ENCODE results near the gene PSKH1. TPM values are rescaled to one million over a fixed set of nuclear protein-coding genes. Genes with fewer than 3 reads are reported as not detected.

PSKH1 gene
- total and polyA plus RNA-seq, 10 of the 15 experiments (the other 5 are each of a cell fraction or from before 2014, with no cell fraction given) = 0.63 to 20.4 (median 7.8) TPM

DNA sequence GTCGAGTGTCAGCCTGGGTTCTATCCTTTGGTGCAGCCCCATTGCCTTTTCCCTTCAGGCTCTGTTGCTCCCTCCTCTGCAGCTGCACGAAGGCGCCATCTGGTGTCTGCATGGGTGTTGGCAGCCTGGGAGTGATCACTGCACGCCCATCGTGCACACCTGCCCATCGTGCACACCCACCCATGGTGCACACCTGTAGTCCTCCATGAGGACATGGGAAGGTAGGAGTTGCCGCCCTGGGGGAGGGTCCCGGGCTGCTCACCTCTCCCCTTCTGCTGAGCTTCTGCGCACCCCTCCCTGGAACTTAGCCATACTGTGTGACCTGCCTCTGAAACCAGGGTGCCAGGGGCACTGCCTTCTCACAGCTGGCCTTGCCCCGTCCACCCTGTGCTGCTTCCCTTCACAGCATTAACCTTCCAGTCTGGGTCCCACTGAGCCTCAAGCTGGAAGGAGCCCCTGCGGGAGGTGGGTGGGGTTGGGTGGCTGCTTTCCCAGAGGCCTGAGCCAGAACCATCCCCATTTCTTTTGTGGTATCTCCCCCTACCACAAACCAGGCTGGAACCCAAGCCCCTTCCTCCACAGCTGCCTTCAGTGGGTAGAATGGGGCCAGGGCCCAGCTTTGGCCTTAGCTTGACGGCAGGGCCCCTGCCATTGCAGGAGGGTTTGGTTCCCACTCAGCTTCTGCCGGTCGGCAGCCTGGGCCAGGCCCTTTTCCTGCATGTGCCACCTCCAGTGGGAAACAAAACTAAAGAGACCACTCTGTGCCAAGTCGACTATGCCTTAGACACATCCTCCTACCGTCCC, 35.7 kb downstream of the PSKH1 start:
- no TSS peak for BruUV-seq (replicated peaks)
- Histone ChIP-seq H3K4me1 (ENCODE audit: control insufficient read depth, insufficient read depth, low read length) (no peaks in the 10 kb centered on the region; the same call in 1 of the 2 replicates), H3K27me3 (replicated peaks in 1 of 2; ENCODE audit: control insufficient read depth in 2 of 2, insufficient read depth in 2 of 2, low read length in 1 of 2) (no peaks in the 10 kb centered on the region), H2AFZ (ENCODE audit: control insufficient read depth, low read depth, low read length) (no peak overlapping the region), H3K27ac (ENCODE audit: control insufficient read depth, insufficient read depth) (no peak overlapping the region), H3K4me2 (ENCODE audit: control insufficient read depth, insufficient read depth) (no peak overlapping the region), H3K79me2 (ENCODE audit: control insufficient read depth, insufficient read depth, low read length) (no peaks in the 10 kb centered on the region), H3K36me3 (ENCODE audit: control insufficient read depth in 2 of 2, insufficient read depth in 2 of 2, low read length in 1 of 2) (peaks cover 8 to 26% of the 10 kb centered on the region in 2 experiments), H3K4me3 (no peak overlapping the region), H3K9ac (ENCODE audit: control insufficient read depth, insufficient read depth, low read length) (no peak overlapping the region), H4K20me1 (ENCODE audit: control insufficient read depth, insufficient read depth) (no peaks in the 10 kb centered on the region), H3K9me3 (replicated peaks; ENCODE audit: control insufficient read depth, insufficient read depth, low read length) (no peaks in the 10 kb centered on the region)
- ATAC-seq (peak; percentile 94), FAIRE-seq (peak; percentile 80), DNase-seq (ENCODE audit: low read depth, low spot score) (no peak)
- 33% methylated on average over 16 of the region's 16 CpGs for WGBS (ENCODE audit: insufficient coverage, insufficient replicate concordance, low lambda C conversion rate, missing lambda C conversion rate)
- ChIA-PET RAD21 (ENCODE audit: unreplicated experiment) (interaction anchor here (0.6 to 1.1 kb wide), 2 partner anchors 114 to 256 kb away, joined by 4 read pairs; no protein-coding TSS in a partner anchor), SMC1A (ENCODE audit: uncharacterized antibody, unreplicated experiment) (interaction anchor here (0.6 to 1.5 kb wide), 3 partner anchors 45 to 256 kb away, joined by 3 to 6 read pairs (median 3); partner anchors contain the start of gene NRN1L), CTCF (interaction anchor here (0.9 to 3.7 kb wide), 11 partner anchors 8 to 408 kb away, joined by 3 to 18 read pairs (median 5); partner anchors contain the start of genes NRN1L and PSMB10), POLR2A (no interaction called here)
- intact Hi-C loops (cut with micrococcal nuclease; ENCODE audit: unreplicated experiment) (loop anchor here (1.0 to 10.0 kb wide), 4 partner anchors 36 to 404 kb away; partner anchors contain the start of genes PSKH1 and RIPOR1), in situ Hi-C loops (cut with MboI) (loop anchor here (5.0 kb wide), 2 partner anchors 111 to 251 kb away; no protein-coding TSS in a partner anchor)
- TF ChIP-seq SMC3 (IDR thresholded peaks at IDR 0.05; ENCODE audit: borderline replicate concordance, low read length) (peak; percentile 89), HCFC1 (IDR thresholded peaks at IDR 0.05; ENCODE audit: low read length) (0 out of 2 replicates have a peak, but pooled peaks have one; percentile 24), ESRRA (IDR thresholded peaks at IDR 0.05; ENCODE audit: low read length) (no peak), HDGF (IDR thresholded peaks at IDR 0.05) (peak; percentile 87; the same call in 1 of the 2 replicates), NFYB (IDR thresholded peaks at IDR 0.05; ENCODE audit: insufficient read depth, low read depth, low read length) (no peak), LARP7 (IDR thresholded peaks at IDR 0.05) (peak; percentile 48; the same call in 1 of the 2 replicates), YY1 (IDR thresholded peaks at IDR 0.05; ENCODE audit: low read depth, low read length) (peak; percentile 57; the same call in 1 of the 2 replicates), IRF4 (IDR thresholded peaks at IDR 0.05; ENCODE audit: low read depth, low read length) (0 out of 2 replicates have a peak, but pooled peaks have one; percentile 13), NBN (IDR thresholded peaks at IDR 0.05) (peak; percentile 22; the same call in 1 of the 2 replicates), TCF3 (IDR thresholded peaks at IDR 0.05; ENCODE audit: borderline replicate concordance, insufficient read depth, low read depth, low read length) (0 out of 2 replicates have a peak, but pooled peaks have one; percentile 38), POLR2A (IDR thresholded peaks at IDR 0.05; ENCODE audit: low read depth, low read length) (peak; percentile 77), RAD21 (IDR thresholded peaks at IDR 0.05; ENCODE audit: insufficient read depth, low read depth, low read length) (peak; percentile 88)
- TF ChIP-seq, protein P1, sequence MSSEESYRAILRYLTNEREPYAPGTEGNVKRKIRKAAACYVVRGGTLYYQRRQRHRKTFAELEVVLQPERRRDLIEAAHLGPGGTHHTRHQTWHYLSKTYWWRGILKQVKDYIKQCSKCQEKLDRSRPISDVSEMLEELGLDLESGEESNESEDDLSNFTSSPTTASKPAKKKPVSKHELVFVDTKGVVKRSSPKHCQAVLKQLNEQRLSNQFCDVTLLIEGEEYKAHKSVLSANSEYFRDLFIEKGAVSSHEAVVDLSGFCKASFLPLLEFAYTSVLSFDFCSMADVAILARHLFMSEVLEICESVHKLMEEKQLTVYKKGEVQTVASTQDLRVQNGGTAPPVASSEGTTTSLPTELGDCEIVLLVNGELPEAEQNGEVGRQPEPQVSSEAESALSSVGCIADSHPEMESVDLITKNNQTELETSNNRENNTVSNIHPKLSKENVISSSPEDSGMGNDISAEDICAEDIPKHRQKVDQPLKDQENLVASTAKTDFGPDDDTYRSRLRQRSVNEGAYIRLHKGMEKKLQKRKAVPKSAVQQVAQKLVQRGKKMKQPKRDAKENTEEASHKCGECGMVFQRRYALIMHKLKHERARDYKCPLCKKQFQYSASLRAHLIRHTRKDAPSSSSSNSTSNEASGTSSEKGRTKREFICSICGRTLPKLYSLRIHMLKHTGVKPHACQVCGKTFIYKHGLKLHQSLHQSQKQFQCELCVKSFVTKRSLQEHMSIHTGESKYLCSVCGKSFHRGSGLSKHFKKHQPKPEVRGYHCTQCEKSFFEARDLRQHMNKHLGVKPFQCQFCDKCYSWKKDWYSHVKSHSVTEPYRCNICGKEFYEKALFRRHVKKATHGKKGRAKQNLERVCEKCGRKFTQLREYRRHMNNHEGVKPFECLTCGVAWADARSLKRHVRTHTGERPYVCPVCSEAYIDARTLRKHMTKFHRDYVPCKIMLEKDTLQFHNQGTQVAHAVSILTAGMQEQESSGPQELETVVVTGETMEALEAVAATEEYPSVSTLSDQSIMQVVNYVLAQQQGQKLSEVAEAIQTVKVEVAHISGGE (CRISPR knock-in tag; IDR thresholded peaks at IDR 0.05) = no peak
- TF ChIP-seq, protein P2, sequence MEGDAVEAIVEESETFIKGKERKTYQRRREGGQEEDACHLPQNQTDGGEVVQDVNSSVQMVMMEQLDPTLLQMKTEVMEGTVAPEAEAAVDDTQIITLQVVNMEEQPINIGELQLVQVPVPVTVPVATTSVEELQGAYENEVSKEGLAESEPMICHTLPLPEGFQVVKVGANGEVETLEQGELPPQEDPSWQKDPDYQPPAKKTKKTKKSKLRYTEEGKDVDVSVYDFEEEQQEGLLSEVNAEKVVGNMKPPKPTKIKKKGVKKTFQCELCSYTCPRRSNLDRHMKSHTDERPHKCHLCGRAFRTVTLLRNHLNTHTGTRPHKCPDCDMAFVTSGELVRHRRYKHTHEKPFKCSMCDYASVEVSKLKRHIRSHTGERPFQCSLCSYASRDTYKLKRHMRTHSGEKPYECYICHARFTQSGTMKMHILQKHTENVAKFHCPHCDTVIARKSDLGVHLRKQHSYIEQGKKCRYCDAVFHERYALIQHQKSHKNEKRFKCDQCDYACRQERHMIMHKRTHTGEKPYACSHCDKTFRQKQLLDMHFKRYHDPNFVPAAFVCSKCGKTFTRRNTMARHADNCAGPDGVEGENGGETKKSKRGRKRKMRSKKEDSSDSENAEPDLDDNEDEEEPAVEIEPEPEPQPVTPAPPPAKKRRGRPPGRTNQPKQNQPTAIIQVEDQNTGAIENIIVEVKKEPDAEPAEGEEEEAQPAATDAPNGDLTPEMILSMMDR (IDR thresholded peaks at IDR 0.05 in 2 of 3, conservative IDR thresholded peaks at IDR 0.05 in 1 of 3; ENCODE audit: control insufficient read depth in 2 of 3, extremely low read depth in 1 of 3, insufficient read depth in 1 of 3, low read depth in 3 of 3, low read length in 3 of 3) = peak; percentile 93 to 98 (median 96)
- TF ChIP-seq, protein P3, sequence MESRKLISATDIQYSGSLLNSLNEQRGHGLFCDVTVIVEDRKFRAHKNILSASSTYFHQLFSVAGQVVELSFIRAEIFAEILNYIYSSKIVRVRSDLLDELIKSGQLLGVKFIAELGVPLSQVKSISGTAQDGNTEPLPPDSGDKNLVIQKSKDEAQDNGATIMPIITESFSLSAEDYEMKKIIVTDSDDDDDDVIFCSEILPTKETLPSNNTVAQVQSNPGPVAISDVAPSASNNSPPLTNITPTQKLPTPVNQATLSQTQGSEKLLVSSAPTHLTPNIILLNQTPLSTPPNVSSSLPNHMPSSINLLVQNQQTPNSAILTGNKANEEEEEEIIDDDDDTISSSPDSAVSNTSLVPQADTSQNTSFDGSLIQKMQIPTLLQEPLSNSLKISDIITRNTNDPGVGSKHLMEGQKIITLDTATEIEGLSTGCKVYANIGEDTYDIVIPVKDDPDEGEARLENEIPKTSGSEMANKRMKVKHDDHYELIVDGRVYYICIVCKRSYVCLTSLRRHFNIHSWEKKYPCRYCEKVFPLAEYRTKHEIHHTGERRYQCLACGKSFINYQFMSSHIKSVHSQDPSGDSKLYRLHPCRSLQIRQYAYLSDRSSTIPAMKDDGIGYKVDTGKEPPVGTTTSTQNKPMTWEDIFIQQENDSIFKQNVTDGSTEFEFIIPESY (IDR thresholded peaks at IDR 0.05) = no peak
